Ureter (tissue), 1 donor: Measurements from ENCODE around the gene TBC1D22A. TPM values are rescaled to one million over a fixed set of nuclear protein-coding genes. Genes with fewer than 3 reads are reported as not detected.

Experiments used
- DNase-seq: peaks from one replicate; pipeline ENCODE4 v3.0.0-alpha.2; 2020; ENCODE audit warnings: low spot score
- total RNA-seq: library from RNA; stranded (reverse); gene quantifications from one replicate; pipeline ENCODE4 v1.2.4, GENCODE V29; 2023
- donor health status: DM: yes; HTN: yes; CAD: no.

TBC1D22A gene
- total RNA-seq, 1 donor from 2014 or later, result 32.6 TPM

DNA sequence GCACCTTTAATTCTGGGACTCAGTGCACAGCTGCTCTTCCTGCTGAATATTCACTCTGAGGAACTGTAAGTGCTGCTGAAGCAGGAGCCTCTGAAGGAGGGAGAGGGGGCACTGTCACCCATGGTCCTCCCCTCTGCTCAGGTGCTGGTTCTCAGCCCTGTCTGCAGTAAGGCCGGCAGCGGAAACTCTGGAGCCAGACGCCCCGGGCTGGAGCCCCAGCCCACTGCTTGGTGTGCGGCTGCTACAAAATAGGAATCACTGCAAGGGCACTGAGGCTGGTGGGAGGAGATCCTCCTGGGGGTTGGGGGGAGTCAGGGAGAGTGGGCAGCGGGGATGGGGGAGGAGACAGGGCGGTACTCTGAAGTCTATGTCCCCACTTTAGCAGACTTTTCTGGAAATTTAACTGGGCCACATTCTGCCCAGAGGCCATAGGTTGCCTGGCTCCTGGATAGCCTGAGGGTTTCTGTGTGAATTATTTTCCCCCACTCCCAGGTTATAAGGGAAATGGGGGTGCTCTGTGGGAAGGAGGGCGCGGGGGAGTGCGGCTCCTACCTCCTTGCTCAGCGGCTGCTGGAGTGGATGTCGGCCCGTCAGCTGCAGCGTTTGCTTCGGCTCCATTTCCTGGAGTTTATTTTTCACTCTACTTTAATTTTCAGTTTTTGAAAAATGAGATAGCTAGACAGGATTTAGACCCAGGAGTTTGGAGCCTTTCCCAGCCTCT is 33.6 kb downstream of the TBC1D22A start:
- no peak for DNase-seq

DNA sequence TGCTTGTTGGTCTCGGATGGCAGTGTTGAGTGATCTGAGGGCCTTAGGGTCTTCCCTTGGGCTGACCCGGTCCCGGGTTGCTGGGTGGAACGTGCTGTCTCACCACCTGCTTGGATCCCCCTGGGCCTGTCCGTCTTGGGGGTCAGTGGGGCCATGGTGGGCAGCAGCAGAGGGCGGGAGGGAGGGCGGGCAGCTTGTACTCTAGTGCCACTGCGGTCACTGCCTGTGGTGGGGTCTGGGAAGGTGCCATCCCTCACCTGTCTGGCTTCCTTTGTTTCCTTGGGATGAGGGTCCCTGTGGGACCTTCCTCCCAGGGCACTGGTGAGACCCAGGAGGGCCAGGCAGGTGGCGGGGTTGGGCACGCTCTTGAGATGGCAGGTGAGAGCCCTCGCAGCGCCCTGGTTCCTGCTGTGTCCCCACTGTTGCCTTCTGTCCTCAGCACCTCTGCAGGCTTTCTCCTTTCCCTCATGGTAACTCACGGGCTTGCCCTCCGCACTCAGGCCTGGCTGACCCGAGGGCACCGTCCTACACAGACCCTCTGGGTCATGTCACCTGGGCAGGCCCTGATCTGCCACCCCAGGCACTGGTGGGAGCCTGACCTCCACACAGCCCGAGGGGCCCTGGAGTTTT is 34.2 kb downstream of the TBC1D22A start:
- no peak for DNase-seq

DNA sequence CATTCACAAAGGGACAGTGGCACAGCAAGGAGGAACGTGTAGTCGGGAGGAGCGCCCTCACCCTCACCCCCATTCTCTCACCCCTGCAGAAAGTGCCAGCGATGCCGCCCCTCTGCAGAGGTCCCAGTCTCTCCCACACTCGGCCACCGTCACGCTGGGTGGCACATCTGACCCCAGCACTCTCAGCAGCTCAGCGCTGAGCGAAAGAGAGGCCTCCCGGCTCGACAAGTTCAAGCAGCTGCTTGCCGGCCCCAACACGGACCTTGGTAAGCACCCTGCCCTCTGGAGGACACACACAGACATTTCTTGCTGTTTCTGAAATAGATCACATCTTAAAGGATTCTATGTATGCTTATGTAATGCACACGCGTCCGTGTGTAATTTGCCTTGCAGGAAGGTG is 34.9 kb downstream of the TBC1D22A start:
- no peak for DNase-seq

DNA sequence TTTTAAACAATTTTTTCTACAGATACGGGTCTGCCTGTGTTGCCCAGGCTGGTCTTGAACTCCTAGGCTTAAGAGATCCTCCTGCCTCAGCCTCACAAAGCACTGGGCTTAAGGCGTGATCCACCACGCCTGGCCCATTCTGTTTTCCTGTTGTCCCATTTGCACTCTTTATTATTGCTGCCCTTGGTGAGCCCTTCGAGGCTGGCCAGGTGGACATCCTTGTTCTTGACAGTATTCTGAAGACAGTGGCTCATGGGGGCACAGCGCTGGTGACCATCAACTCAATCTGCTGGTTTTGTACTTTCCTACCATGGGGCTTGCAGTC is 35.6 kb downstream of the TBC1D22A start:
- DNase-seq, result no peak

DNA sequence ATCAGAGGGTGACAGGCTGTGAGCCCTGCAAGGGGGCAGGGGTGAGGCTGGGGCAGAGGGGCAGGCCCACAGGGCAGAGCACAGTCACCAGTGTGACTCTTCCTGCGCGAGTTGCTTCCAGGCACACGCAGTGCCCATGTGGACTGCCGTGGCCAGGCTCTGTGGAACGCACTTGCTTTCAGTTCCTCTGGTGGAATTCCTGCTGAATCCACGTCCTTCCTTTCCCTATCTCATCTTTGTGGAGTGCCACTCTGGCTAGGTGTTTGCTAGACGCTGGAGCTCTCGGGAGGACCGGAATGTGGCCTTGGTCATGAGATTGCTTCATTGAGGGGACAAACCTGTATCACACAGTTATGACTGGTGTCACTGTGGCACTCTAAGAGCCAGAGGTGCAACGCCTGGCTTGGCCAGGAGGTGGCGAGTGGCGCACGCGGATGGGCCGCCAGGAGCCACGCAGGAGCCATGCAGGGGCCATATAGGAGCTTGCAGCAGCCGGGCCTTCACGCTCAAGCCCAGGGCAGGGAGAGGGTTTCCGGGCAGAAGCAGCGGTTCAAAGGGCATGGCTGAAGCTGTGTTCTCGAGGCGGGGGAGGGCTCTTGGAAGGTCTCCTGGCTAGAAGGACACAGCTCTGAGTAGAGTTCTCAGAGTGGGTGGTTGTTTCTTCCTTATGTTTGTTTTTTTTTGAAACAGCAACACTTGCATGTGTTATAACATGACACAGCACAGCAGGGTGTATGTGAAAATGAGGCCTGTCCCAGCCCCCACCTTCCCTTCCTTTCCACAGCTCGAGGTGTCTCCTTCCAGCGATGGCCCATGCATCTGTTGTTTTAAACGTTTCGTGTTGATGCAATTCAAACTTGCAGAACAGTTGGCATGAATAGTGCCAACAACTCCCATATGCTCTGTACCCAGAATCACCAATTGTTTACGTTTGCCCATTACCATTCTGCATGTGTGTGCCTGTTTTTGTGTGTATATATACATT is 36.2 kb downstream of the TBC1D22A start:
- DNase-seq, result no peak

DNA sequence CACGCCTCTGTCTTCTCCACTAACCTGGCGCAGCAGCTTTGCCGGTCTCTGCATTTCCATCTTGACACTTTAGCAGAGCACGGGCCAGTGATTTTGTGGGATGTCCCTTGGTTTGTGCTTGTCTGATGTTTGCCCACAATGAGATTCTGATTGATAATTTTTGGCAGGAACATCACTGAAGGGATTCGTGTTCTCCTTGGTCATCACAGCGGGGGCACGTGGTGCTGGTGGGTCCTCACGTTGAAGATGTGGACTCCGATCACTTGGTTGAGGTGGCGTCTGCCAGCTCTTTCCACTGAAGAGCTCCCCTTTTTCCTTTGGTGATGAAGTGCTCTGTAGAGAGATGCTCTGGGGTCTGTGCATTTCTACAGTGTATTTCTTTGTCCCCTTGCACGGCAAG is 37.2 kb downstream of the TBC1D22A start:
- no peak for DNase-seq

DNA sequence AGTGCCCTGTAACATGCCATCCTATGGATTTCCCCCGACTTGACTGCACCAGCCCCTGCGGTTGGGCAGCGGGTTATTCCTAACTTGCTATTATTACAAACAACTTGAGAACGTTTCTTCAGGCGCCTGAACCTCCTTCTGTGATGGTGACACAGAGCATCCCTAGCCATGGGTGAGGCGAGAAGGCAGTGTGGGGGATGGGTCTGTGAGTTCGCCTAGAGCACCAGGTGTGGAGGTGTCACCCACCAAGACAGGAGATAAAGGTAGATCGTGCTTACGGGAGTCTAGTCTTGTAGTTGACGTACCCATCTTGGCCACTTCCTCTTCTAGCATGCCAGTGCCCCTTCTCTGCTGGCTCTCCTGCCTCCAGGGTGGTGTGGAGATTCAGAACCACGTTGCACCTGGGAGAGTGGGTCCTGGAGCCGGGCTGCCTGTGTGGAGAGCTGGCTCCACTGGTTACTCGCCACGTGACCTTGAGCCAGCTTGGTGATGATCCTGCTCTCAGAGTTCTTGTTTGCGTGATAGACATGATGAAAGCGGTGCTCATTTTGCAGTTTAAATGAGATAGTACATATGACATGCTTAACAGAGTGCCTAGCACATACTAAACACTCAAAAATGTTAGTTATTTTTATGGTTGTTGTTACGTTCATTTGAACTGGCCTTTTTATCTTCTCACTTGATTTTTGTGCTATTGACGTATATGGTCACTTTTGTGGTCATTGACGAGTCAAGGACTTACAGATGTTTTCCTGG is 37.8 kb downstream of the TBC1D22A start:
- no peak for DNase-seq

DNA sequence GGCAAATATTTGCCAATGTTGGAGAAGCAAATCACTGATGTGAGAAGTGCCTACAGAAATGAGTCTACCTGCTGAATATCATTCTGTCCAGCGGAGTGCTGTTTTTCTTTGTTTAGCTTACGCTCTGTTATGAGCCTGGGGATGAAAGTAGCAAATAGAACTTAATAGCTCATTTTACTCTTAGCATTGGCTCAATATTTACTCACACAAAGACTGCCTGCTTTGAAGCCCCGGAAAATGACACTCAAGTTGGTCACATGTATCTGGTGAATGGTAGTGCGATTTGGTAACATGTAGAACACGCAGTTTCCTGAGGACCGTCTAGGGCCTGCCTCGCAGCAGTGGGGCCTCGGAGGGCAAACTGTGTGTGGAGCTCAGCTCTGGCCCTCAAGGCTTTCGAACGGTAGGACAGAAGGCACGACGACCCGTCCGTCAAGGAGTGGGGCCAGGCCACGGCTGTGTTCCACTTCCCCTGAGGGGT is 38.9 kb downstream of the TBC1D22A start:
- DNase-seq, result no peak

DNA sequence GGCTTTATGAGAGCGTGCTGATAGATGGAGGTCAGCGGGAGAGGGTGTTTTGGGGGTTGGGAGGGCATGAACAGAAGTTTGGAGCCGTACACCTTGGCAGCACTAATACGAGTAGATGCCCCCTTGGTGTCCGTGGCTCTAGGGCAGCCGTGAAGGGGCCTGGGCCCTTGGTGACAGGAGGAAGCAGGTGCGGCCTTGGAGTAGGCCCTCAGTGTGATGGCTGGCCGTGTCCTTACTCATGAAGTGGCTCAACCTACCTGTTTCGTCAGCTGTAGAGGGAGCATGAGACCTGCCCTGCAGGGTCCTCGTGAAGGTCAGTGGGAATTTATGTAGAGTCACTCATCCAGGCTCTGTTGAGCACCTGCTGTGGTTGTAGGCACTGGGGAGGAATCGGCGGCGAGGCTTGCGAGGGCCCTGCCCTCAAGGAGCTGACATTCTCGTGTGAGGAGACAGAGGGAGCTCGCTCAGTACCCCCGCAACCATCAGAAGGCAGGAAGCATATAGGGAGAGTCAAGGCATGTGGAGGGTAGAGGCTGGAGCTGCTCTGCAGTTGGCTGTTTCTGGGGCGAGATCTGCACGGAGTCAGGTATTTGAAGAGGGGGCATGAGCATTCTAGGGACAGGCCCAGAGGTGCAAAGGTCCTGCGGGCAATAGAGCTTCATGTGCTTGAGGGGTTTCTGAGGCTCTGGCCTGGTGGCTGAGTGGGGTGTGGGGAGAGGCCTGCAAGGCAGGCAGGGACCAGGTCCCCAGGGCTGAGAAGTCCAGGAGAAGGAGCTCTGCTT is 39.6 kb downstream of the TBC1D22A start:
- DNase-seq, result no peak

DNA sequence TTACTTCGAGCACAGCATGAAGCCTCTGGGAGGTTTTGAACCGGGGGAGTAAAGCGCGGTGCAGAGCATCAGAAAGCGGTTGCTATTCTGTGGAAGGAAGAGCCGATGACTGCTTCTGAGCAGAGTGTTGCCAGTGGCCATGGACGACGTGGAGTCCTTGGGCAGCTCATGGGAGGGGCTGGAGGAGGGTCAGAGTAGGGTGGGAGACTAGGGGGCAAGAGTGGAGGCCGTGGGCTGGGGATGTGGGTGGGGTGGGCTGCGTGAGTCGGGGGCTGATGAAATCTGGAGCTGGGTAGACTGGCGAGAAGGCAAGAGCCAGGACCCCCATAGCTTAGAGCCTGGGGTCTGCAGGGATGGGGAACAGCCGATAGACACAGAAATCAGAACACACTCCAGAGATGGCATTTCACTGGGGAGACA is 40.2 kb downstream of the TBC1D22A start:
- DNase-seq, result no peak

DNA sequence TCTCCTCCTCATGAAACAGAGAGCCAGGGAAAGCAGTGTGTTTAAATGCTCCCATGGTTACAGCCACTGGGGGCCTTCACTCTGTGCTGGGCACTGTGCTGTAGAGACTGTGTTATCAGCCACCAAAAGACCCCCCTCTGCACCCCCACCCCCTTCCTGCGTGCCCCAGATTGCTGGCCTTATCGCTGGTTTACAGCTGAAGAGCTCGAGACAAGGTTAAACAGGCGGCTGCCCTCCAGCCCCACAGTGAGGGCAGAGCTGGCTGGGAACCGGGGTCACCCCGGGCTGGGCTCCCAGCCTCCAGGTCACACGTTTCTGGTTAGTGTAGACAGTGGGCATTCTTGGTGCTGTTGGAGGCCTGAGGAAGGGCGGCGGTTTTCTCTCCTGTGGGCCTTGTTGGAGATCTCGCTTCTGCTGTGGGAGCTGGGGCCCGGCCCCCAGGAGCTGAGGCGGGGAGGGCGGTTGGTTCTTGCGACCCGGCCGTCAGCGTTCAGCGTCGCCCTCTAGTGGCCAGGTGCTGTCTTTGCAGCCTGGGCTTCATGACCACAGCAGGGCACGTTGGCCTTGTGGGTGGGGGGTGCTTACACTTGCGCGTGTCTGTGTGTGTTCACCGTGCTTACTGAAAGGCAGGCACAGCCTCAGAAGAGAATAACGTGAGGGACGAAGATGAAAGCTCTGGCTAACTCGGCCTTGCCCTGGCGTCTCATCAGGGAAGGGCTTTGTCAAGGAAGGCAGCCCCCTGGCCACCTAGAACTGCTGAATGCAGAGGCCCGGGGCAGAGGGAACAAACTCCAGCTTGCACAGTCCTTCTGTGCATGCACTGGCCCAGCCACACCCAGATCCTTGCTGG is 40.8 kb downstream of the TBC1D22A start:
- DNase-seq, result no peak

DNA sequence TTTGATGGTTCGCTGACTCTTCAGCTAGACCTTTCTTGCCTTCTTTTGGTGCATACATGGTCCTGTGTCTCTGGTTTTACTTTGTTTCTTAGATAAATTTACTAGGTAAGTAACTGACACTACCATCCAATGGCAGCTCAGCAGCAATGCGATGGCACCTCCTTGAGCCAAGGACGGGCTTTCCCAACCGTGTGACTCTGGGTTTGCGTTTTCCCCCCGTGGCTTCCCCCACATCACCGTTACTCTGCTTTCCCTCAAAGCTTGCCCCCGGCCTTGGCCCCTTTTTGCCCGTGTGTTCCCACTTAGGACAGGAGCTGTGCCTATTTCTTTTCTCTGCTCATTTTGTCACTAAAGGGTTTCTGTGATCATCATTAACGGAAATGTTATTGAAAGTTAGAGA is 41.5 kb downstream of the TBC1D22A start:
- DNase-seq, result no peak

DNA sequence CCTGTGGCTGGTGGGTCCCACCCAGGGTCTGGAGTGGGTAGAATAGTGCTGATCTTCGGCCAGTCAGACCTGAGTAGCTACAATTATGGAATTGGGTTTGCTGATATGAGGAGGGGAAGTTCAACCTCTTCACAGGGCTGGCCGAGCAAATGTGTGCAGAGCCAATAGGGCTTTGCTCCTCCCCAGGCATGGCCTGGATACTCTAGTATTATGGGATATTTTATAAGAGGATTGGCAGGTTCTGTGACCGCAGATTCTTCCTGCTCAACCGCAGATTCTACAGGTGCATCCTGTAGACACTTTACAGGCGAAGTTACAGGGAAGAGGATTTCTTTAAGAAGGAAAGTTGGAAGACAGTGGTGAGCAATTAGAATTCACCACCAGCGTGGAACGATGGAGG is 44.3 kb downstream of the TBC1D22A start:
- no peak for DNase-seq

DNA sequence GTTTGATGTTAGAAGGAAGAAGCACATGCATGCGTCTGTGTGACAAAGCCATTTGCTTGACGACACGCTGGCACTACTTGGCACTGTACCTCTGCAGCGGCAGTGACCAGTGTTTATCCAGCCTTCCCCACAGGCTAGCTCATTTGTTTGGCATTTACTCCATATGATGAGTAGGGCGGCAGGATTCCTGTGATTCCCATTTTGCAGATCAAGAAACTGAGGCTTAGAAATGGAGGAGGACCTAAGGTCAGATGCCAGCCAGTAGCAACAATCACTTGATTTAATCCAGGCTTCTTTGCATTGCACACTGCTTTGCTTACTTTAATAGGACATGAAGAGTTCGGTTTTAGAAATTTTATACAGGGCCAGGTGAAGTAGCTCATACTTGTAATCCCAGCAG is 45.0 kb downstream of the TBC1D22A start:
- no peak for DNase-seq

DNA sequence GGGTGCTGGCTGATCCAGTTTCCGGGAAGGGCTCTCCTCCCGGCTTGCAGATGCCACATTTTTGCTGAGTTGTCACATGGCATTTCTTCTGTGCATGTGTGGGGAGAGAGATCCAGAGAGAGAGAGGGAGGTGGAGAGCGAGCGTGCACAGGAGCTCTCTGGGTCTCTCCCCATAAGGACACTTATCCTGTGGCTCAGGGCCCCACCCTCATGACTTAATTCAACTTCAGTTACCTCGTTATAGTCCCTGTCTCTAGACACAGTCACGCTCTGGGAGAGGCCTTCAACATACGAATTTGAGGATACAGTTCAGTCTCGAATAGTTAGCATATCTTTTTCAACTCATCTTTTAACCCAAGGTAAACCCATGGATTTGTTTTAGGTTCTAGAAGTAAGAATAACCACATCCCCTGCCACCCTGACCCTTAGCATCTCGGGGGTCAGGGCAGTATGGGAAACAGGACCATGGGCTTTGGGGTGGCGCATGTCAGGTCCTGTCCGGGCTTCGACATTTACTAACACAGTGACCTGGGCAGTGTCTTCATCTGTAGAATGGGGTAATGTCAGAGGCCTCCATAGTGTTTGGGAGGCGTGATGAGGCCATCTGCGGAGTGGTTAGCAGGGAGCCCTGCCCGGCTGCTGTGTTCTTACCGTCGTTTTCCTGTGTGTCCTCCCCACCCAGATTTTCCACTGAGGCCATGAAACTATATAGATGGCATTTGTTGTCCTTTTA is 46.9 kb downstream of the TBC1D22A start:
- DNase-seq, result no peak

DNA sequence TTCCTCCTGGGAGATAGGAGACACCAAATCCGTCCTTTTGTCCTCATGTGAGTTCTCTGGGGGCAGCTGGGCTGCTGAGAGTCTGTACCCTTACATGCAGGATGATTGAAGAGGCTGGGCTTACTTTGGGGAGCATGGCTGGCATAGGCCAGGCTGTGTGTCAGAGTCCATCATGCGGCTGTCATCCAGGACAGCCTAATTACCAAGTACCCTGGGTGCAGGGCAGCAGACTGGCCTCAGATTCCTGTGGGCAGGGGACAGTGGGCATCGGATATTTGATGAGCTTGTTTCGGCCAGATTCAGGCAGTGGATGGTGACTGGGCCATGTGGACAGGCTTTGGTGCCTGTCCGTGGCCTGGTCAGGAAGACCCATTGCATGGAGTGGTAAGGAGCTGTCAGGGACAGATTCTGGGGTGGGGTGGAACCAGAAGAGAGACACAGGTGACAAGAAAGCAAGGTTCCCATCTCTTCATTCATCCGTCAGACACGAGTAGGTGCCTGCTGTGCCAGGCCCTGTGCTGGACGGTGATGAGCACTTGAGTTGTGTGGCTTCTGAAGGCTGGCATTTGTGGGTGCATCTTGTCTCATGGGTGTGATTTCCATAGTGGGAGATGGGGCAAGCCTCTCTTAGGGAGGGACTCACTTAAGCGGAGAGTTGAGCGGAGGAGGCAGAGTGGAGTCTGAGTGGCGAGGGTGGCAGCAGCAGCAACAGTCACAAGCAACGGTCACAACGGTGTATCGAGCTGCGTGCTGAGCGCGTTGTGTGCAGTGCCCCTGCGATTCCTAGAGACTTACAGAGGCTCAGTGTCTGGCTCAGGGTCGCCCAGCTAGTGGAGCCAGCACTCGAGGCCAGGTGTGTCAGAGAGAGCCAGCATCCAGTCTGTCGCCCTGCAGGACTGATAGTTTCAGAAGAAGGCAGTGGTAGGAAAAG is 48.7 kb downstream of the TBC1D22A start:
- DNase-seq, result no peak

DNA sequence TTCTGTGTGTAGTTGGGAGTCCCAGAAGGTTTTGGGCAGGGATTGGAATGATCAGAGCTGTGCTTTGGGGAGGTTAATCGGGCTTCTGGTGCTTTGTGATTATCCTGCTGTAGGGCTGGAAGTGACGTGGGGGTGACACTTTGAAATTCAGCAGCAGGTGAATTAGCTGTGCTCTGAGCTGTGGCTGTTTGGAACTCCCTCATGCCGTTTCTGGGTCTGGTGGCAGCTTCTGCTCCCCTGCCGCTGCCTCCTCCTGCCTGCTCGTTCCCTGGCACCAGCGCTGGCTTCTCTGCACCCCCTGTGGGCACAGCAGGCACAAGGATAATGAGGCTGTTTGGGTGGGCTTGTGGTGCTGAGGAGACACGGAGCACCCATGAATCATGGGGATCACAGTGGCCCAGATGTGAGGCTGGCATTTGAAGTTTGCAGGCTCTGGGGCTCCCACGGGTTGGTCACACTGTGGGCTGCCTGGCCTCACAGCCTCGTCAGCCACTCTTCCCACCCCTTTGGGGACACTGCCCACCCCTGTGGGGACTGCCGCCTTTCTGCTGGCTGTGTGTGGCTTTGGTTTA is 49.7 kb downstream of the TBC1D22A start:
- no peak for DNase-seq

DNA sequence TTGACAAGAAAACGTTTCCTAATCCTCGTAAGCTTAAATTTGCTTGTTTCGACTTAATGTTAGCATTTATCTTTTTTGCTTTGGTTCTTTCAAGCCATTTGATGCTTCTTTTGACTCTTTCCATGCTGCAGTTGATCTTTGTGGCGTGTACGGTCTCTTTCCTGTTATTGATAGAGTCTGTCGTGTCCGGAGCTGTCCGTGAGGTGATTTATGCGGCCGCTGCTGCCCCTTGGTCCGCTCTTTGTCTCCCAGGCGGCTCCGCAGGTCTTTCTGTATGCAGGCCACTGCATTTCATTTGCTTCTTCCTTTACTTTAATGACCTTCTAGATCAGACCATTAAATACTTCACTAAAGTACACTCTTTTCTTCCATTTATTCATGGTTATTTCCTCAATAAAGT is 50.3 kb downstream of the TBC1D22A start:
- DNase-seq, result no peak
